Type B pancreatic cell (in vitro differentiated cells): Measurements from ENCODE around the gene TRAF3IP3. TPM values are rescaled to one million over a fixed set of nuclear protein-coding genes. Genes with fewer than 3 reads are reported as not detected.

ENCODE experiments used
- DNase-seq: peaks from one replicate; pipeline ENCODE4 v3.0.0; 2021; ENCODE audit warnings: mixed read lengths; ENCODE audit not compliant: unreplicated experiment; ENCODE audit errors: extremely low spot score
- H3K27ac Mint-ChIP-seq: 2 replicates; pipeline ENCODE4 v1.8.0; 2021; ENCODE audit warnings: mild to moderate bottlenecking, mixed read lengths
- H3K27me3 Mint-ChIP-seq: 2 replicates; pipeline ENCODE4 v1.8.0; 2021; ENCODE audit warnings: mixed read lengths
- H3K36me3 Mint-ChIP-seq: 2 replicates; pipeline ENCODE4 v1.8.0; 2021; ENCODE audit warnings: mixed read lengths
- H3K4me1 Mint-ChIP-seq: one replicate; pipeline ENCODE4 v1.8.0; 2021; ENCODE audit warnings: mixed read lengths; ENCODE audit not compliant: unreplicated experiment
- H3K4me3 Mint-ChIP-seq: 2 replicates; pipeline ENCODE4 v1.8.0; 2021; ENCODE audit warnings: mild to moderate bottlenecking, mixed read lengths
- H3K9me3 Mint-ChIP-seq: 2 replicates; pipeline ENCODE4 v1.8.0; 2021; ENCODE audit warnings: mixed read lengths
- total RNA-seq: library from RNA; stranded (reverse); gene quantifications from 2 replicates; pipeline ENCODE4 v1.2.1, GENCODE V29; 2021; ENCODE audit warnings: low replicate concordance
- TF ChIP-seq, protein P1 (sequence below): fragments of 200-600 bp; sonication (generic); conservative IDR thresholded peaks from 2 replicates; pipeline ENCODE4 v1.5.0; 2021; ENCODE audit warnings: antibody characterized with exemption, mild to moderate bottlenecking

The TRAF3IP3 gene
- total RNA-seq, 1 donor from 2014 or later = 1.7 TPM

DNA sequence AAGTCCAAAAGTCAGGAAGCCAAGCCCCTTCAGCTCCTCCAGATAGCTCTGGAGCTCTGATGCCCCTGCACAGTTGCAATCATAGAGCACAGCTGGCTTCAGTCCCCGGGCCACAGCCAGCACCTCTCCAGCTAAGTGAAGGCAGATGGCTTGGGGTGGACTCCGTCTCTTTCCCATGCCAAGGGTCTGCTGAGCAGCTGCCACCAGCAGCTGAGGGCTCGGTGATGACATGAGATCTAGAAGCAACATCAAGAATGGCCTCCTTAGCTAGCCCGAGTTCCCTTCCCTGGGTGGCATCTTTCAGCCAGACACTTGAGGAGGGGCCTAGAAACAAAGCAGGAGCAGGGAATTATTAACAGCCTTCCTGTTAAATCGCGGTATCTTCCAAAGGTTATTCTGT is 27.5 kb downstream of the TRAF3IP3 start:
- peaks cover 38% of the 10 kb centered on the region for H3K36me3 Mint-ChIP-seq
- H3K4me1 Mint-ChIP-seq = peaks cover 30% of the 10 kb centered on the region
- peak overlapping the region; percentile 96 for H3K4me3 Mint-ChIP-seq
- no peaks in the 10 kb centered on the region for H3K9me3 Mint-ChIP-seq
- peaks cover 14% of the 10 kb centered on the region for H3K27me3 Mint-ChIP-seq
- peak overlapping the region; percentile 98 for H3K27ac Mint-ChIP-seq
- TF ChIP-seq, protein P1, sequence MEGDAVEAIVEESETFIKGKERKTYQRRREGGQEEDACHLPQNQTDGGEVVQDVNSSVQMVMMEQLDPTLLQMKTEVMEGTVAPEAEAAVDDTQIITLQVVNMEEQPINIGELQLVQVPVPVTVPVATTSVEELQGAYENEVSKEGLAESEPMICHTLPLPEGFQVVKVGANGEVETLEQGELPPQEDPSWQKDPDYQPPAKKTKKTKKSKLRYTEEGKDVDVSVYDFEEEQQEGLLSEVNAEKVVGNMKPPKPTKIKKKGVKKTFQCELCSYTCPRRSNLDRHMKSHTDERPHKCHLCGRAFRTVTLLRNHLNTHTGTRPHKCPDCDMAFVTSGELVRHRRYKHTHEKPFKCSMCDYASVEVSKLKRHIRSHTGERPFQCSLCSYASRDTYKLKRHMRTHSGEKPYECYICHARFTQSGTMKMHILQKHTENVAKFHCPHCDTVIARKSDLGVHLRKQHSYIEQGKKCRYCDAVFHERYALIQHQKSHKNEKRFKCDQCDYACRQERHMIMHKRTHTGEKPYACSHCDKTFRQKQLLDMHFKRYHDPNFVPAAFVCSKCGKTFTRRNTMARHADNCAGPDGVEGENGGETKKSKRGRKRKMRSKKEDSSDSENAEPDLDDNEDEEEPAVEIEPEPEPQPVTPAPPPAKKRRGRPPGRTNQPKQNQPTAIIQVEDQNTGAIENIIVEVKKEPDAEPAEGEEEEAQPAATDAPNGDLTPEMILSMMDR = no peak
- DNase-seq = no peak

DNA sequence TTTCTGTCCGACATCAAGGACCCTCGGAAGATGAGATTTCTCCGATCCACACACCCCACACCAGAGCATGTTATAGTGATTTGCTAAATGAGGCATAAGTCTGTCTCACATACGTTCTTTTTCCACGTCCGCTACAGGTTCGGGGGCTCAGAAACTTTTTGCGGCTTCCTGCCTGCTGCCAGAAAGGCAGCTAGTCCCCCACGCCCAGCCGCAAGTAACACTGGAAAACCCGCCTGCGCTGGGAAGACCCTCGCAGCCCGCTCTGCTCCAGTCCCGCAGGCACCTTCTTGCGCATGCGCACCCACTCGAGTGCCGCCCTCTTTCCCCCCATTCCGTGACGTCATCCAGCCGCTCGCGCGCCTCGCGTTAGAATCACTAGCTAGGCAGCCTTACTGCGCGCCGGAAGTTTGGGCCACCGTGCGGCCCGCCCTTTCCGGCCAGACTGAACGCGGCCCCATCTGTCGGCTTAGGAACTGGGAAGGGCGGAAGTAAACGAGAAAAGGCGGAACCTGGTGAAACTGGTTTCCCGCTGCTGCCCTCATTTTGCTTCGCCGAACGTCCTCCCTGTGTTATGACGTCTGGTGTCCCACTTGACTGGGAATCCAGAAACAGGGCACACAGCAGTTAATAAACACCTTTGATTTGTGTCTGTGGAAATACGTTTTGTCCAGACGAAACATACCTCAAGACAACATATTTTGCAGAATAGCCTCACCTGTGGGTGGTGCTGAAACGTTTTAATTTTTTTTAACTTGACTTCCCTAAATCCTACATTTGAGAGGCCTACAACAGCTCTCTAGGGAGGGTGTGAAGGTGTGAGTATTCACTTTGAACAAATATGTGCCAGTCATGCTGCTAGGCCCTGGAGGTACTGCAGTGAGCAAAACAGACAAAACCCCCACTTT is 28.7 kb downstream of the TRAF3IP3 start, which contains the start of gene C1orf74:
Gene C1orf74, minus strand, starts transcription at position 295 of the 905 bp plus-strand sequence. CDS start 925 bp downstream, outside the sequence.
- peaks cover 34% of the 10 kb centered on the region for H3K36me3 Mint-ChIP-seq
- no peaks in the 10 kb centered on the region for H3K9me3 Mint-ChIP-seq
- peak; percentile 100 for DNase-seq
- H3K4me1 Mint-ChIP-seq = peaks cover 30% of the 10 kb centered on the region
- peak within 1 kb of the TSS; percentile 96 for H3K4me3 Mint-ChIP-seq
- TF ChIP-seq, protein P1 = no peak
- H3K27ac Mint-ChIP-seq = peak within 1 kb of the TSS; percentile 98
- peaks cover 14% of the 10 kb centered on the region for H3K27me3 Mint-ChIP-seq

DNA sequence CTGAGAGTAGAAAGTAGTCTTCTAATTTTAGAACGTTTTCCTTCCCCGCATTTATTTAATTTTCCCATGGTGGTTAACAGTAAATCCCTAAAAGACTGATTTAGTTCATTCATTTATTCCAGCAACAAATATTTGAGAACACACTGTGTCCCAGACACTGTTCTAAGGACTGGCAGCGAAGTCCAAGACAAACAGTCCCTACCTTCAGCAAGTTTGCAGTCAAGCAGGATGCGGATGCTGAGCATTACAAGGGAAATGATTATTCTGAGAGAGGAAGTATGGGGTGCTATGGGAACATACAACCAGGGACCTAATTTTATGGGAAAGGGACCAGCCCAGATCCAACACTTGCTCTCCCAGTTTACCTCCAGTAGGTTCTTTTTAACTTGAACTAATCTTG is 29.7 kb downstream of the TRAF3IP3 start:
- Mint-ChIP-seq H3K27ac (peak overlapping the region; percentile 98), H3K4me3 (no peak overlapping the region), H3K4me1 (peaks cover 26% of the 10 kb centered on the region), H3K27me3 (peaks cover 19% of the 10 kb centered on the region), H3K36me3 (peaks cover 34% of the 10 kb centered on the region), H3K9me3 (no peaks in the 10 kb centered on the region)
- DNase-seq = no peak
- TF ChIP-seq, protein P1 = no peak

GRCh38 chr1:209786146-209786545 is 30.3 kb downstream of the TRAF3IP3 start:
- H3K9me3 Mint-ChIP-seq = no peaks in the 10 kb centered on the region
- H3K36me3 Mint-ChIP-seq = peaks cover 39% of the 10 kb centered on the region
- H3K4me1 Mint-ChIP-seq = peaks cover 26% of the 10 kb centered on the region
- peak overlapping the region; percentile 98 for H3K27ac Mint-ChIP-seq
- DNase-seq = no peak
- TF ChIP-seq, protein P1 = no peak
- no peak overlapping the region for H3K4me3 Mint-ChIP-seq
- H3K27me3 Mint-ChIP-seq = peaks cover 21% of the 10 kb centered on the region

DNA sequence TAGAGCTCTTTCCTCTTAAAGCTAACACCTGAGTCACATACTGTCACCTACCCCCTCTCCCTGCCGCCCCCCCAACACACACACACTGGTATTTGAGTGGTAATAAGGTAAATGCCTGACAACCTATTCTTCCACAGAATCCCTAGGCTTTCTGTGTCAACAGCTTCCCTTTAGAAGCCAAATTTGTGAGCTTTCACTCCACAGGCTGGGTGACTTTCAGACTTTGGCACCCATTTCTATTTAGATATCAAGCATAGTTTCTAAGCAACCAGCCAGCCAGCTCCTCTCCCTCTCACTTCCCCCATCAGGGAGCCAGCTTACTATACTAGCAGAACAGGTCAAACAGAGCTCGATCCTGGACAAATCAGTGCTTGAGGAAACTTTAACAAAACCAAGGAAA is 31.7 kb downstream of the TRAF3IP3 start:
- Mint-ChIP-seq H3K27me3 (peaks cover 28% of the 10 kb centered on the region), H3K9me3 (no peaks in the 10 kb centered on the region), H3K36me3 (peaks cover 45% of the 10 kb centered on the region), H3K4me3 (peak overlapping the region; percentile 50), H3K4me1 (peaks cover 26% of the 10 kb centered on the region), H3K27ac (peak overlapping the region; percentile 98)
- no peak for DNase-seq
- TF ChIP-seq, protein P1 = no peak
